Activated CD8-positive, alpha-beta memory T cell treated with anti-CD3 and anti-CD28 coated beads, Interleukin-2, amount 50 U/mL, for 24 hours (primary cell): ENCODE measurements around the gene MME.

Experiments
- DNase-seq: peaks from one replicate; pipeline ENCODE4 v3.0.0-alpha.2; 2020; ENCODE audit errors: extremely low read depth

MME gene

DNA sequence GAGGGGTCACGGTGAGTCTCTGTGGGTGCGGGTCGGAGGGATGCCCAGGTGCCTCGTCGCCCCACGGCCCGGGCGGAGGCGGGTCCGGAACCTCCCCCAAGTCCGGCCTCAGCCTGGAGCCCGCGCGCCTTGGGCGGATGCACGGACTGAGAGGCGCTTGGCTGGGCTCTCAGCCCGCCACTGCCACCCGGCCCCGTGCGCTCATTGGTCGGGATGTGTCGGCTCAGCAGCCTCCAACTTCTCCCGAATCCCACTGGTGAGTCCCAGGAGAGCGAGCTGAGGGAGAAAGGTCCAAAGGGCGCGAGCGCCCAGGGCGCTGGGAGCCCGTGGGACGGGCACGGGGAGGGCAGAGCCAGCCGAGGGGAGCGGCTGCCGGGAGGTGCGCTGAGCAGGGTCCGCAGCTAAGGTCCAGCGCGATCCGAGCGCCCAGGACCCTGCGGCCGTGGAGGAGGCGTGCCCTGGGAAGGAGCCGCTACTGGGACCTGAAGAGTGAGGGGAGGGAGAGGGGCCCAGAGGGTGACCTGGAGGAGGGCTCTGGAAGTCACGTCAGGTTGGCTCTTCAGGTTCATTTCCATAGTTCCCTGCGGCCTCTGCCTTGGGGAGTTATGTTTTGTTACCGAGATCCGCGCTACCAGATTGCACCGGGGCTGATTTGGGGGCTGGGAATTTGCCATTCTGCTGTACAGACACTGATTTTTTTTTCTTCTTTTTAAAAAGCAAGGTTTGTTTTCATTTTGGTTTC is at the start of gene MME:
MME (plus strand) TSS at position 574 of the 742 bp plus-strand sequence. CDS start 3,849 bp downstream, outside the sequence.
- no peak for DNase-seq

DNA sequence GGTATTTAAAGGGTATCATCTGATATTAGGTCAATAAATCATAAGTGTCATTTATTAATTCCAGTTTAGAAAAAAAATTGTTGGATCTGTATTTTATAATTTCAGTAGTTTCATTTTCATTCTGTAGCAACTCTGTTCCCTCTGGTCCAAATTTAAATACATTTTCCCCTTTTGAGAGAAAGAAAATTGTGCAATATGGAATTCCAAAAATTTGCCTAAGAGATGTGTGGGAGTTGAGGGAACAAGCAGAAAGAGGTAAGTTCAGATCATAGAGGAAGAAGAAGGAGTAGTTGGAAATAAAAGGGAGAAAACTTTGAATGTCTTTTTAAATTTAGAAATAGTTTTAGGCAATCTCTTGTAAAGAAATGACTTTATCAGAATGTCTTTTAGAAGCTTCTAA is 48.9 kb upstream of the MME start:
- DNase-seq = no peak

DNA sequence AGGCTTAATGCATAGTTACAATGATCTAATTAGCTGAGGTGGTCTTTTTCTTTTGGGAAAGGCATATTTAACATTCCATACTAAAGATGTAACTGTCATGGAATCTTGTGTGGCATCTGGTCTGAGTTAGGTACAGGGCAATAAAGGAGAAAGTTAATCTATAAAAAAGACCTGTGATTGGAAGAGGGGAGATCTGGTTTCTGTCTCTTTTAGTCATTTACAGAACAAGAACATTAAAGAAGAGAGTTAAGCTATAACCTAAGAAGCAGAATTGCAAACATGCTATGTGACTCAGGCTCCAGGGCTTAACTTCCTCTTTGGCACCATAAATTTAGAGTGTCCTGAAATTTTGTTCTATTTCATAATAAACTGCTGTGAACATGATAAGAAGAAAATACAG is 47.2 kb upstream of the MME start:
- DNase-seq = no peak

DNA sequence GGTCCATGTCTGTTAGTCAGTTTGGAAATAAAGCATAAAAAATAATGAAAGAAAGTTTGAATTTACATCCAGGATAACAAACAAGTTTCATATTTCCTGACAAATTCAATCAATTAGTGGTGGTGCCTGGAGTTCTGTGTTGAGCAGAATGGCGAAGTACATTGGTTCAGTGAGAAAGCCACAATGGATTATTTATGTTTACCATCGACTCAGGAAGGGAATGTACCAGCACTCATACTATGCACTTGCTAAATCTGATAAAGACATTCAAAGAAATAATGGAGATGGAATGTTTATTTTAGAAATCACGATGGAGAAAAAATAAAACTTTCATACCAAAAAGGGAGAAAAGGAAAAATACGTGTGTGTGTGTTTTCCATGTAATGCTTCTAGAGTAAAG is 45.3 kb upstream of the MME start:
- no peak for DNase-seq

DNA sequence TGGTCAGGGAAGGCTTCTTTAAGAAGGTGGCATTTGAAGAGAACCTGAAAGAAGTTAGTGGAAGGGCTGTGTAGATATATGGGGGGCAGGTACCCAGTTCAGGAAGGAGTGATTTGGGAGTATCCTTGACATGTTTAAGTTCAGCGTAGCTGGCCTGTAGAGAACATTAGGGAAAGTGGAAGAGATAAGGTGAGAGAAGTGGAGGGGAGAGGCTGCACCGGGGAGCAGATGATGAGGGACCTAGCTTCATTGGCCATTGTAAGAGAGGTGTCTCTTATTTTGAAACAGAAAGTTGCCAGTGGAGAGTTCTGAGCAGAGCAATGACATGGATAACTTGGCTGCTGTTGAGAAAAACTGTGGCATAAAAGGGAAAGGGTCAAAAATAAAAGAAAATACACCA is 44.6 kb upstream of the MME start:
- no peak for DNase-seq

DNA sequence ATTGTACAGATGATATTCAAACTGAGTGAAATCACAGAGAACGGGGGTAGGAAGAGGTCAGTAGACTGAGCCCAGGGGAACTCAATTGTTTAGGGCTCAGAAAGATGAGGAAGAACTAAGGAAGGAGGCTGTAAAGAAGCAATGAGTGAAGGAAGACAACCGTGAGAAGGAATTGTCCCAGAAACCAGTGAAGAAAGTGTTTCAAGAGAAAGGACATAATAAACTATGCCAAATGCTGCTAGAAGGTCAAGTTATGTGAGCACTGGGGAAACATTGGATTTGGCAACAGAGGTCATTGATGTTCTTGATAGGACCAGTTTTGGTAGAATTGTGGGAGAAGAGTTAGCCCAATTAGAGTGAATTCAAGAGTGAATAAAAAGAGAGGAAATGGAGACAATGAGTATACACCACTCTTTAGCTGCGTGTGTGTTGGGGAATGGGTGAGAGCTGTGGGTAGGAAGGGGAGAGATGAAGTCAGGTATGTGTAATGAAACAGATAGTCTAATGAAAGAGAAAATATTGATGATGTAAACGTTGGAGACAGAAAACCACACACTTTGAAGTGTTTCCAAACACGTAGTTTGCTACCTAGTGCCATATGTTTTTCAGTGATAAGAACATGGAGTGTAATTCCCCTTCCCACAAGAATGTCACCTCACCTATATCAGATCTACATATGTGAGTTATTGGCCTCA is 42.5 kb upstream of the MME start:
- no peak for DNase-seq

DNA sequence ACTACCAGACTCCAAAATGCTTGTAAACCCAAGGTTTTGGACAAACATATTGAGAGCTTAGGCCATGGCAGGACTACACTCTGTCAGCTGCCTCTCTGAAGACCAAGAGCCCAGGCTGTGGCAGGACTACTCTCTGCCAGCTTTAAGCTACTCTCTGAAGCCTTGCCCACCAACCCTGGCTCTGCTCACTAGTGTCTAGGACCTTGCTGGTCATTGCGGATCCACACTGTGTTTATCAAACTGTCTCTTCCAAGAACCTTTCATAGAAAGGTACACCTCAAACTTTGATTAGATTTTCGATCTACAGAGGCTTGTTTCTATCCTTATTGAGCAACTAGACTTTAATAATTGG is 41.9 kb upstream of the MME start:
- no peak for DNase-seq

DNA sequence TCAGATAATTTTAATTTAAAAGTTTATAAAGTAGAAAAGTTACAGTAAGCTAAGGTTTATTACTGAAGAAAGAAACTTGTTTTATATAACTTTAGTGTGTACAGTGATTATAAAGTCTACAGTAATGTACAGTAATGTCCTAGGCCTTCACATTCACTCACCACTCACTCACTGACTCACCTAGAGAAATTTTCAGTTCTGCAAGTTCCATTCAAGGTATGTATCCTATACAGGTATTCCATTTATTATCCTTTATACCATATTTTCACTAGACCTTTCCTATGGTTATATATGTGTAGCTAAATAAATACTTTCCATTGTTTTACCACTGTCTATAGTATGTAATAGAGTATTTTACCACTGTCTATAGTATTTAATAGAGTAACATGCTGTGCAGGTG is 33.2 kb upstream of the MME start:
- DNase-seq = no peak

DNA sequence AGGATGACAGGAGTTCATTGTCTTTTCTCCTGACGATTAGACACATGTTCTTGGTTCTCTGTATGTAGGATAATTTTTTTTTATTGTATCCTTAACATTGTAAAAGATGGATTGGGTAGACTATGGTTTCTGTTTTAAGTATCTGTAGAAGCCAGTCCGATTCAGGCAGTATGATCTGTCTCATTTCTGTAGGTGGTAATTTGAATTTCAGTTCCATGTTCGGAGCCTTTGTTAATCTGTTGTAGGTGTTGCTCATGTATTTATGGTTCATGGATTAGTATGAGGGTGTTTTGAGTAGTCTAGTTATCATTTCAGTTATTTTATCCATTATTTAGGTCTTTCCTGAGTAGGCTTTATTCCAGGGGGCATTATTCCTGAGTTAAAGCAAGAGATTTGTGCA is 32.4 kb upstream of the MME start:
- no peak for DNase-seq

DNA sequence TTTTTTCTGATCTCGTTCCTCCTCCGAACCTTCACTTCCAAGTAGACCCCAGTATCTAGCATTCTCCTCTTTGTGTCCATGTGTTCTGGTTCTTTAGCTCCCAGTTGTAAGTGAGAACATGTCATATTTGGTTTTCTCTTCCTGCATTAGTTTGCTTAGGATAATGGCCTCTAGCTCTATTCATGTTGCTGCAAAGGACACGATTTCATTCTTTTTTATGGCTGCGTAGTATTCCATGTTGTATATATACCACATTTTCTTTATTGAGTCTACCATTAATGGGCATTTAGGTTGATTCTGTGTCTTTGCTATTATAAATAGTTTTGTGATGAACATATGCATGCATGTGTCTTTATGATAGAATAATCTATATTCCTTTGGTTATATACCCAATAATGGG is 30.2 kb upstream of the MME start:
- no peak for DNase-seq

DNA sequence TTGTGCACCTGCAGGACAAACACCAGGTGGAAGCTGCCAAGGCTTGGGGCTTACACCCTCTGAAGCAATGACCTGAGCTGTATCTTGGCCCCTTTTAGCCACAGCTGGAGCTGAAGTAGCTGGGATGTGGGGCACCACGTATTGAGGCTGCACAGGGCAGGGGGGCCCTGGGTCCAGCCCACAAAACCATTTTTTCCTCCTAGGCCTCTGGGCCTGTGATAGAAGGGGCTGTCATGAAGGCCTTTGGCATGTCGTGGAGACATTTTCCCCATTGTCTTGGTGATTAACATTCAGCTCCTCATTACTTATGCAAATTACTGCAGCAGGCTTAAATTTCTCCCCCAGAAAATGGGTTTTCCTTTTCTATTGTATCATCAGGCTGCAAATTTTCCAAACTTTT is 27.6 kb upstream of the MME start:
- no peak for DNase-seq

DNA sequence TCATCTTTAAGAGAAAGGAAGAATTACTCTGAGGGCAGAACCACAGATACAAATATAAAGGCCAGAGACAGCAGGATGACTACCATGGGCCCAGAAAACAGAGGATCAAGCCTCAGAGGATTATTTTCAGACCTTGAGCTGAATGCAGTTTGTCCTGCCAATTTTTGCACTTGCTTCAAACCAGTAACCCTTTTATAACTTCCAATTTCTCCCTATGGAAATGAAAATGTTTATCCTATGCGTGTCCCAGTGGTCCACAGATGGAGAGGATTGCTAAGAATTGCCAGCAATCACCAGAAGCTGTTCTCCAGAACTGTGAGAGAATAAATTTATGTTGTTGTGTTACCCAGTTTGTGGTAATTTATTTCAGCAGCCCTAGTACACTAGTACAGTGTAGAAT is 26.4 kb upstream of the MME start:
- DNase-seq = no peak

DNA sequence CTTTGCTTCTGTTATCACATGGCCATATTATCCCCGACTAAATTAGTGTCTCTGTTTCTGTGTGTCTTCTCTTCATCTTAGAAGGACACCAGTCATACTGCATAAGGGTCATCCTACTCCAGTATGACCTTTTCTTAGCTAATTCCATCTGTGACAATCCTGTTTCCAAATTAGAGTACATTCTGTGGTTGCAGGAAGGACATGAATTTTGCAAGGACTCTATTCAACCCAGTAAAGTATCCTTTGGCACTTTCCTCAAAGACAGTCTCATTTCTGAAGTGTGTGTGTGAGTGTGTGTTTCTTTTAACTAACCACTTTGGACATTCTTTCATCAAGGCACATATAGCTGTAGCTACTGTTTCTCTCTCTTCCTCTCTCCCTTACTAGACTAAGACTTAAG is 15.2 kb upstream of the MME start:
- DNase-seq = no peak

DNA sequence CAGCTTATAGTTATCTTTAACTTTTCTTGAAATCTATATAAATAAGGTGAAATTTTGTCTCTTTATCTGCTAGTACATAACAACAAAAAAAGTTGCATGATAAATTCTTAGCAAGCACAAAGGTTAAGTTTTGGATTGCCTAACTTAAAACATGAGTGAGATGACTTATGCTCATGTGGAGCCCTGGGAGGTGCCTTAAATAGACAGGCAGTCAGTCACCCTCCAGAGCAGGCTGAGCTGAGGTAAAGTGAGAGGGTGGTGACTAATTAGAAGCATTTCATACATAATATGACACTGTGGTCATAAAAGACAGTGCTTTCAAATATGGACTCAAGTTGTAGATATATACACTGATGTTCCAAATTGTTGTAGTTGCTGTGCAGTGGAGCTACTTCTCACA is 14.6 kb upstream of the MME start:
- no peak for DNase-seq

DNA sequence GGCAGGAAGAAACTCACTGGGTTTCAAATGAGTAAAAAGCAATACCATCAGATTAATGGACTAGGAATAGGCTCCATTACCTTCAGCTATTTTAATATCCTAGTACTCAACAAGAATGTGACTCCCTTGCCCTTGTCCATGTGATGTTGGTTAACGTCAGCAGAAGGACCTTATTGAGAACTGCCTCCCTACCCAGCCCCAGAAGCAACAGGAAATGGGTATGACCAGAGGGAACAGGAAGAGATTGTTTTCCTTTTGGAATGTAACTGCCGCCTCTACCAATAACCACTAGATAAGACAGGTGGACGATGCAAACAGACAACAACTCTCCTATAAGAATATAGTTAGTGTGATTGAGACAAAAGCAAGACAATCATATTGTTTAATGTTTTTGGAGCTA is 10.4 kb upstream of the MME start:
- DNase-seq = no peak

DNA sequence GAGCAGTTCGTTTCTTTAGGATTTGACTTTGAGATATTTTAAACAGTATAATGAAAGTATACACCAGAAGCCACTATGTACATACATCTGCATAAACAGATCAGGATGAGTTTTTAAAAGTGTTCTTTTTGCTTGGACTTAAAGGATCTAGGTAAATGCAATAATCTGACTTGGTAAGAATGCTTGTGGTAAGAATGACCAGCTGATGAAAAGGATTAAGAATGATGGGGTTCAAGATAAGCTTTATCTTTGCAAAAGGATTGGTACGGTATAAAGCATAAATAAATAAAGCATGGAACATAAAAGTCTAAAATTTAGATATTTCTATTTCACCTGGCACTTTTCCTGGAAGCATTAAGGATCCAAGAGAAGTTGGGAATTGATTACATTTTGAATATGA is 9.8 kb upstream of the MME start:
- no peak for DNase-seq

DNA sequence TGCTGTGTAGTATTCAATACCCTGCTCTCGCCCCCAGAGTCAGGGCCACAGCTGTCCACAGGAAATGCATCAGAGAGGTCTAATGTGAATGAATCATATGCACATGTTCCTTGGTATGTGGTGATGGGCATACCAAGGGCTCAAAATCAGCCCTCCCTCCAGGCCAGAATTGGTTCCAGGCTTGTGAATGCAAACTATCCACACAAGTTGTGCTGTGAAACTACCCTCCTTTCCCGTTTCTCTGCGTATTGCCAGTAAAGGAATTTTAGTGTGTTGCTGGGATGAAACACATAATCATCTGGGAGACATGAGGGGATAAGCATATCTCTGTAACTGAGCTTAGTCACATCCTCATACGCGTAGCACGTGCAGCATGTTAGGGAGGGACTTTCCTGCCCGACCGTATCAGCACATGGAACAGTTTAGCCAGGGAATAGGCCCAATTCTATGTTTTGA is 9.2 kb upstream of the MME start:
- no peak for DNase-seq

DNA sequence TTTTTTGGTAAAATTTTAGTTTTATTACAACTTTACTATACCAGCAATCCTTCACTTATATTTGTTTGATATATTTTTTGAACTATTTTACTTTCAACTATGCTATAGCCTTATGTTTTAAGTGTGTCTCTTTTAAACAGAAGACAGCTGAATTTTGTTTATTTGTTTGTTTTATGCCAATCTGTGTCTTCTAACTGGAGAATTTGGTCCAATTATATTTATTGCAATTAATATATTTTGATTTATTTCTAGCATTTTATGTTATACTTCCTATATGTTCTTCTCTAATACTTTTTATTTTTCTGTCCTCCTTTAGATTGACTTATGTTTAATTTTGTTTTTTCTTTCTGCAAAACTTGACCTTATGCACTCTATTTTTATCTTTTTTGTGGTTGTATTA is 4.9 kb upstream of the MME start:
- no peak for DNase-seq

DNA sequence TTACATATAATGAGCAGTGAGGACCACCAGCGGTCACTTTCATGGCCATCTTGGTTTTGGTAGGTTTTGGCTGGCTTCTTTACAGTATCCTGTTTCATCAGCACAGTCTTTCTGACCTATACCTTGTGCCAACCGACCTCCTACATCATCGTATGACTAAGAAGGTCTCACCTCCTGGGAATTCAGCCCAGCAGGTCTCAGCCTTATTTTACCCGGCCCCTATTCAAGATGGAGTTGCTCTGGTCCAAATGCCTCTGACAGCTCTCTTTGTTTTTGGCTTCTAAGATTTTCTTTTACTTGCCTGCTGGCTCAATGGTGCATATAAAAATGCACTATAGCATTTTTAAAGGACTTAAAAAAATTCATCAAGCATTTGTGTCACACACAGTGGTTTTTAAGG is 3.2 kb upstream of the MME start:
- no peak for DNase-seq

DNA sequence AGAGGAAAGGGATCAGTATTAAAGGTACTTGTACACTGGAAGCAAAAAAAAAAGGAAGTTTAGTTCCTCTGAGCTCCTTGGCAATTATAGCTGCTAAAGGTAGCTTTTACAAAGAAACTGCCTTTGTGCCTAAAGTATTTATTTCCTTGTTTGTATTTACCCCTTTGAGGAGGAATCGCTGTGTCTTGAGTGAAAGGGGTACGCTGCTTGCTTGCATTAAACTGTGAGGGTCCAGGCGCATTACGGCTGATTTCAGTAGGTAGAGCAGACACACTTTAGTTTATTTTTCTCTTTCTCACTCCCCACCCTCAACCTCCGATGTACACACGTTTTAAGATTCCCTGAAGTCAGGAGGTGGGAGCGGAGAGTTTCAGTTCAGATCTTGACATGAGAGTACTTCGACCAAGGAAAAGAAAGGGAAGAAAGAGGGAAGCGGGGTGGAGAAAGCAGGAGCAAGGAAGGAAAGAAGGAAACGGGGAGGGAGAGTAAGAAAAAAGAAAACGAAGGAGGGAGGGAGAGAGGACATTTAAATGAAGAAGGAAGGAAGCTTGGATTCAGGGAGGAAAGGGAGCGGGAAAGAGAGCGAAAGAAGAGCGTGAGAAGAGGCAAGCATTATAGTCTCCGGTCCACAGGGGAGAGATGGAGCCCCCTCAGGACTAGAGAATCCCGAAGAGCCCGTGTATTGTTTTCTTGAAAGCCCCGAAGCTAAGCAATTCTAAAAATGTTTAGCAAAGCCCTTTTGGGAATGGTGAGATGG is 1.2 kb upstream of the MME start:
- no peak for DNase-seq

DNA sequence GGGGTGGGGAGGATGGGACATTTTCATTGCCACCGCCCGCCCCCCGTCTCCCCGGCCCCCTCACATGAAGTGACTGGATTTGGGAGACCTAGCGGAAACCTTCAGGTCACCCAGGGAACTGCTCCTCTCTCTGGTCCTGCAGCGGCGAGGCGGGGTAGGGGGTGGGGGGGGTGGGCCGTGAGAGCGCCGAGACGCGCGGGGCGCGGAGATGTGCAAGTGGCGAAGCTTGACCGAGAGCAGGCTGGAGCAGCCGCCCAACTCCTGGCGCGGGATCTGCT is 712 bp upstream of the MME start:
- DNase-seq = no peak

DNA sequence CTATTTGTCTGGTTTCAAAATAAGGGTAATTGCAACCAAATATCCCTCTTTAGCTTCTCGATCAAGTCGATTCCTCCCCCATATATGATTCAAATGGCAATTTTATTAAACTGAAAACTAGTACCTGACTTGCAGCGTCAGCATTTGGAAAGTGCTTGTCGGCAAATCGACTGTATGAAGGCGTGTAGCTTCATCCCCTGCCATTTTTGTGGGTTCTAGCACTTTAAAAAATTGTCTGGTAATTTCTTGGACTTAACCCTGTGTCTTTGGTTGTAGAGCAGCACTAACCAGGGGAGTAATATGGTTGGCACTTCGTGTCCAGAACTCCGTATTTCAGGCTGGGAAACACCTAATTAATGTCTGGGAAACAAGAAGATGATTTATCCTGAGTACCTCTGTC is 573 bp downstream of the MME start:
- no peak for DNase-seq

DNA sequence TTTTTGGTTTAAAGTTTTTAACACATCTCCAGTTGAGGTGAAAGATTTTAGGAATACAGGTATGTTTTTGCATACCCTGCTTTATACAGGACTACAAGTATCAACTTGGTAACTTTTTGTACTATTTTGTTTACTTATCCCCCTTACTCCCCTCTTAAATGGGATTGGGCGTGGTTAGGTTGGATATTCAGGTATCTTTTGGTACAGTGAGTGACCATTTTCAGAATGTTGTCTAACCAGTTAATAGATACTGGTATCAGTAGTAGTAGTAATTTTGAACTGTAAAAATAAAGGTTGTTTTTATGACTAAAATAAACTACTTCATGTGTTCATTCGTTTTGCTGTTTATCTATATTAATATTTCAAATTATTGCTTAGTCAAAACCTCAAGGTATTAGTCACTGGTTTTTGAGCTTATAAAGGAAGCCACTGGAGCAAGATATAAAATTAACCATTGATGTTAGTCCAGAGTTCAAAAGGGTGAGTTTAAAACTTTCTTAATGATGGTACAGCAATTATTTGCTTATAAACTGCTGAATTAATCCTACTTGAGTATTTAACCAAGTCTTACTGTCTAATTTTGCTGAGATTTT is 3.3 kb downstream of the MME start:
- DNase-seq = no peak
